GM12892 (cell line): ENCODE results near the gene RALB.

Experiments
- POLR2A ChIP-seq: IDR thresholded peaks from 2 replicates; pipeline ENCODE4 v1.6.1; 2011; ENCODE audit warnings: low read depth, low read length, control low read depth
- POLR2AphosphoS5 ChIP-seq: IDR thresholded peaks from 2 replicates; pipeline ENCODE4 v1.6.1; 2011; ENCODE audit warnings: low read depth, low read length, control low read depth

- no peak for TF ChIP-seq POLR2A
- no peak for TF ChIP-seq POLR2AphosphoS5
Observed at GRCh38 chr2:120253021-120253882, 600 bp downstream of the RALB start.
